Measurements from ENCODE around the gene DUSP16.
"Not testable (repeated sequence)": the region's sequence is repeated elsewhere in the genome, so short reads cannot be mapped to it uniquely, and the experiment has no call there.

Gene DUSP16

DNA sequence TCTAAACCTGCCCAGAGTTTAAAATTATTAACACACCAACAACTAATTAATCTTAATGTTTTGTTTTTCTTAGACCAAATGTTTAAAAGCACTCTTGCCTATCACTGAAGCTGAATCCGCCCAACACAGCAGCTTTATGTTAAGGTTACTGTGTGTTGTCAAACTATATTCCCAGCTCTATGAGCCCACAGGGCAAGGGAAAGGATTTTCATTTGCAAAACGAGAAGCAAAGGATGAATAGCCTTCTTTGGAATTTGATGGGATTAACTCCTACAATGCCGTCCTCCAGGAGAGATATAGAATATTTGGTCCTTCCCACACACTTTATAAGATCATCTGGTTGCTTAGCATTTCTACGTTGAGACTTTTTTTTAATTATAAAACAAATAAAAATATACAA, 43.7 kb downstream of the DUSP16 start:
- no peak for DNase-seq

- DNase-seq = no peak
Observed at GRCh38 chr12:12518464-12518845, 44.2 kb downstream of the DUSP16 start.

DNA sequence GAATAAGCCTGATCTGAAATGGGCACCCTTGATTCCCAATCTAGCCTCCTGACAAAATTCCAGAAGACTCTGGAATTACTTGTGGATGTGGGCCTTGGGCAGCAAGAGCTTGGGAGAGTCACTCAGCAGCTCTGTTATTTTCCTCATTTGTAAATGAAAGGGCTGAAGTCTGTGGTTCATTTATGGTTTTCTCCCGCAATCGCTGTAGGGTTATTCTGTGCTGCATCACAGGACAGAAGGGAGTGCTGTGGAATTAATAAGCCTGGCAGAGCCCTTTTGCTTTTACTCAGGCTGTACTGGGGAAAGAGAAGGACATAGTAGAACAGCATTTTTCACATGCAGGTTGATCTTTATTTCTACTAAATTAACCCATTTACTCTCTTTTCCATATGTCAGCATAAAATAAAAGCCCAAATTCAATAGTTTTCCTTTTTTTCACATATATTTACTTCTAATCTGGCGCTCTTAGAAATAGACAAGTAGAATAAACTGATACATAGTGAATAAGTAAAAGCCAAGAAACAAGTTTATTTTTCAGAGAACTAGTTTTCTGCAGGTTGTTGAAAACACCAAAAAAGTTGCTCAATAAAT, 49.2 kb downstream of the DUSP16 start:
- no peak for DNase-seq

- no peak for DNase-seq
Observed at GRCh38 chr12:12511895-12512711, 50.6 kb downstream of the DUSP16 start.

DNA sequence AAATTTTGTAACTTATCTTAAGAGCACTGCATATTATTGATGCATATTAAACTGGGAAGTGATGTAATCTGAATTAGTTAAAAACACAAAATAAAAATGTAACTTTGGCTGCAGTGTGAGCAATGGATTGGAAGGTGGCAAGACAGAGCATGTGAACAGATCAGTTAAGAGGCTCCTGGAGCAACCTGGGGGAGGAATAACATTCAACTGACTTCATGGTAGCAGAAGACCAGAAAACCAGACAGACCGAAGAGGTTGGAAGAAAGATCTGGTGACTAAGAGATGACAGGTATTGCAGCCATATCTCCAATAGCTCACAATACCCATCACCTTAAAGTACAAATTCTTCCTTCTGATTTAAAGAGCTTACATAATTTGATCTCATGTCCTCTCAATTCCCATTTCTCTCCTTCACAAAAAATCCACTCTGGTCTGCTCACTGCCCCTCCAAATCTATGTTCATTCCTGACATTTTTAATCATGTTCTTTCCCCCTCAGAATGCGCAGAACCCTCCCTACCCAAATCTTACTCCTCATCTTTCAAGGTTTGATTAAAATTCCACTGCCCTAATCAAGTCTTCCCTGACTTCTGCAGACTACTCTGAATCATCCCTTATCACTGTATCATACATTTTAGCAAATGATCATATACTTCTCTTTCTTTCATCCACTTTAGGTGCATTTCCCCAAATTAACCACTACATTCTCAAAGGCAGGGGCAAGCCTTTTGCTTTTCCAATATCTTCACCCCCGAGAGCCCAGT, 51.5 kb downstream of the DUSP16 start:
- DNase-seq = no peak

DNA sequence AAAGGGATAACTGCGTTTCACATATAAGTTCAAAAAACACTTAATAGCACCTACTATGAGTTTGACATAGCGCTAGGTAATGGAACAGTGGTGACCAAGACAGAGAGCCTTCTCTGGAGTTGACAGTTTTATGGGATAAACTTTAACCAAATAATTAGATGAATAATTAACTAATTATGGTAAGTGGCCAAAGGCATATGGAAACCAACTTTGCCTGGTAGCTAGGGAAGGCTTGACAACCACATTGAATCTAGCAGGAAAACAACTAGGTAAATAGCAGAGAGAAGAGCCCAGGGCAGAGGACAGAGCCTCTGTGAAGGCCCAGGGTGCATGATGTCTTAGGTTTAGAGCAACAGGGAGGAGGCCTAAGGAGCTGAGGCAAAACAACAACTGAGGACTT, 52.1 kb downstream of the DUSP16 start:
- DNase-seq = no peak

DNA sequence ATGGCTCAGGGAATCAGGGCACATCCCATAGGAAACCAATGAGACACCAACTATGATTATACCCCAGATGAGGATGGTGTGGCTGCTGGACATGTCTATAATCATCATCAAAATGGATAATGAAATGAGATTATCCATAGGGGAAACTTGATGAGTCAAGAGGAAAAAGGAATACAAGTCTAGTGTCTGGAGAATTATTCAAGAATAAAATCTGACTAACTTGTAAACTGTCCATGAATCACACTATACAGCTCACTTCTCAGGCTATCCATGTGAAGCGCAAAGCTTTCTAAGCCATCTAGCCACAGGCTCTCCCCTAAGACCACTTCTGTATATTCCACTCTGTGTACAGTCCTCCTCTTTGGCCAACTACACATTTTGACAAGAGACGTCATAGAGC, 52.5 kb downstream of the DUSP16 start:
- DNase-seq = no peak

DNA sequence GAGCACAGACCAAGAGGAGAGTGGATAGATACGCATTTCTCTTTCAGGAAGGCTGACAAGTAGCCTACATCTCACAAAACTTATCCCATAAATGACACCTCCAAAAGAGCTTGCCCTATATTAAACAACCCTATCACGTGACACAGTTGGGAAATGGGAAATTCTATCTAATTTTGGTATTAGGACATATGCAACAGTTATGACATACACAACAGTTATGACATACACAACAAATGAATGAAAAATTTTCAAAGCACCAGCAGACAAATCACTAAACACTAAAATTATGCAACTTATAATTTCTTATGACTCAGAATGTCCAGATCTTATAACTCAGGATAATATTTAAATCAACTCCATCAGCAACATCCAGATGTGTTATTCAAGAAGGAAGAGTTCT, 54.1 kb downstream of the DUSP16 start:
- no peak for DNase-seq

GRCh38 chr12:12507121-12507520, 55.5 kb downstream of the DUSP16 start:
- DNase-seq = no peak

DNA sequence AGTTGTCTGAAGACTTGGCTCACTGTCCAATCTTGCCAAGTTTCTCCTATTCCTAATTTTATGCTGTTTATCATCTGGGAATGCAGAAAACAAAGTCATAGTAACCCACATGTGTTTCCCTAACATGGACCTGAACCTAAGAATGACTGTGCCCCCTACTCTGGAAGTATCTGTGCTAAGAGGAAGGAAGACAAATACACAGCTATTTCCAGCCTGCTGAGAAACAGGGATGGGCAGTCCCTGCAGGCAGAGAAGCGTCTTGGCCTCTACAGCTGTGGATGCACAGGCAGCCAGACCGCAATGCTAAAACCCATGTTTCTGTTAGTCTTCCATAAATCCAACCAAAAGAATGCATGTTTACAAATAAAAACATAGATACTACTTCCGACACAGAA, 56.2 kb downstream of the DUSP16 start:
- no peak for DNase-seq

GRCh38 chr12:12505544-12506495, 56.8 kb downstream of the DUSP16 start:
- DNase-seq = no peak

DNA sequence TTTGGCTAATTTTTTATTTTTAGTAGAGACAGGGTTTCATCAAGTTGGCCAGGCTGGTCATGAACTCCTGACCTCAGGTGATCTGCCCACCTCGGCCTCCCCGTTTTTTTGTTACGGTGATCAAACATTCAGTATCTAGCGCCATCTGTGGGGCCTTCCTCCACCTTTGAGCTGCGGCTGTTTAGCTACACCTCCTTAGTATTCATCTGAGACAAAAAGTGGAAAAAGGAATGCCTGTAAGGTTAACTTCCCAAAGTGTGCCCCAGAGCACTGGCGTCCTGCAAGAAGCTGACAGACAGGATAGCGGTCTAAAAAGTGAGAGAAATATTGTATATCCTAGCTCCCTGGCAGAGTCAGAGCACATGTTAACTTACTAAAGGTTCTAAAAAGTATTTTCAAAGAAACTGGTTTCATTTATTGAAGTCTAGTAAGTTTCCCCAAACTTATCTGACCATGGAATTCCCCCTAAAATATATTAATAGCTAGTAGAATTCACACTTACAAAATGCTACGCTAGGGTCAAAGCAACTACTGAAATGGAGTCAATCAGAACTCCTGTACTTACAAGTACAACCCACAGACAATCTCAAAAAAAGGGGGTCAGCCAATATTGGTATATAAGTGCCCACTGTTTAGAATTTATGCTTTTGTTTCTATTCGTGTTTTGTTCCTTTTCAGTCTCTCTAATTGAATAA, 59.1 kb downstream of the DUSP16 start:
- no peak for DNase-seq

DNA sequence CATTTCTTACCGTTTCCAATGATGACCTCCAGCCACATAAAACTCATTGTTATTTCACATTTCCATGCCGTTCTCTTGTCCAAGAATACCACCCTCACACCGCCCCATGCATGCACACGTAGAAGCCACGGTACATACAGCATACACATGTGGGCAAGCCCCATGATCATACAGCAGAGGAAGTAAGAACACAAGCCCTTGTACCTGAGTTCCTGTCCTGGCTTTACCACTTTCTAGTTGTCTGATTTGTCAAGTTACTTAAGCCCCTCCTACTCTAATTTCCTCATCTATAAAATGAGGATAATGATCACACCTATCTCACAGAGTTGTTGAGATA, 59.9 kb downstream of the DUSP16 start:
- DNase-seq = no peak

DNA sequence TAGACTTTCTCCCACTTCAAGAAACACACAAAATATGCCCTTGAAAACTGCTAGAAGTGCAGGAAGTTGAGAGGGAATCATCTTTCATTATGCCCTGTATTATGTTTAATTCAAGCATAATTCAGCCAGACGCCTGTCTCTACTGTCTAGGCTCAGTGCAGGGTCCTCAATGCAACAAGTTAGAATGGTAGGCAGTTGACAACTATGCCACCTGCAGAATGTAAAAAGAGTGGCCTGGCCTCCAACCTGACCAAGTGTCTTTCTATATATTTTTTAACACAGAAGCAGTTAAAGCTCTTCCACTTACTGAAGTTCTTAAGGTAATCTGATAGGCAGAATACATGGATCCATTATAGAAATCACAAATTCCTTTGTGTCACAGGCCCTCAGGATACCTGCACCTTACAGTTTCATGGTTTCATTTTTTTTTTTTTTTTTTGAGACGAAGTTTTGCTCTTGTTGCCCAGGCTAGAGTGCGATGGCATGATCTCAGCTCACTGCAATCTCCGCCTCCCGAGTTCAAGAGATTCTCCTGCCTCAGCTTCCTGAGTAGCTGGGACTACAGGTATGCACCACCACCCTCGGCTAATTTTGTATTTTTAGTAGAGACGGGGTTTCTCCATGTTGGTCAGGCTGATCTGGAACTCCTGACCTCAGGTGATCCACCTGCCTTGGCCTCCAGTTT, 60.4 kb downstream of the DUSP16 start:
- DNase-seq = not testable (repeated sequence)

GRCh38 chr12:12501121-12501520, 61.5 kb downstream of the DUSP16 start:
- no peak for DNase-seq

GRCh38 chr12:12499909-12500604, 62.6 kb downstream of the DUSP16 start:
- DNase-seq = no peak

DNA sequence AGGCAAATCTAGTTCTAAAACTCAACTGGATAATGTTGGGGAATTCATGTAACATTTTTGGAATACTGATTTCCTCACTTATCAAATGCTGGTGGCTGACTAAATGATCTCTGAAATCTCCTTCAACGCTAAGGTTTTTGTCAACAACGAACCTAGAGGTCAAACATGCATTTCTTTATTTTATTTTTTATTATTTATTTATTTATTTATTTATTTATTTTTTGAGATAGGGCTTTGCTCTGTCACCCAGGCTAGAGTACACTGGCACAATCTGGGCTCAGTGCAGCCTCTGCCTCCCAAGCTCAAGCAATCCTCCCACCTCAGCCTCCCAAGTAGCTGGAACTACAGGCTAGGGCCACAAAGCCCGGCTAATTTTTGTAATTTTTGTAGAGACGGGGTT, 64.5 kb downstream of the DUSP16 start:
- DNase-seq = no peak

DNA sequence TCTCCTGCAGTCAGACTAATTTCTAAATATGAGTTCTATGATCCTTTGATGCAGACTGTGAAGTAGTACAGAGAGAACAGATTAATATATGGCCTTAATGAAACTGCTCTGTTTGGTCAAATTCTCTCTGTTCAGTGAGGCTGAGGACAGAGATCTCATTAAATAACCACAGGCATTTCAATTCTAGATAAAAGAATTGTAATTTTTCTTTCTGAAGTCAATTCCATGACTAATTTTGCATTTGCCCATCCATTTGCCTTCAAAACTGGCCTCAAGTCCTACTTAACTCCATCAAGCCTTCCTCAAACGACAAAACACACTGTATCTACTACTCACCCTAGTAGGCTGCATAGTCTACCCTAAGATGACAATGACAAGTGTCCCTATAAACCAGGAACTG, 67.1 kb downstream of the DUSP16 start:
- no peak for DNase-seq

DNA sequence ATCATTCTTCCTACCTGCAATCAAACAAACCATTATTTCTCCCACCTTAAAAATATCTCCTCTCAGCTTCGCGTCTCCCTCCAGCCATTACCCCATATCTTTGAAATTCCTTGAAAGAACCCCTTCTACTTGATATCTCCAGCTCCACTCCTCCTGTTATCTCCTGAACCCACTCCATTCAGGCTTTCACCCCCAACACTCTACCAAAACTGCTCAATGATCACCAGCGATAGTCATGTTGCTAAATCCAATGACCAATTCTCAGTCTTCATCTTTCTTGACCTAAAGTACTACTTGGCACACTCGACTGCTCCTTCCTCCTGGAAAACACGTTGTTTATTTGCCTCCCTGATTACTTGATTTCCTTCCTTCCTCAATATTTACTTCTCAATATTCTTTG, 70.1 kb downstream of the DUSP16 start:
- no peak for DNase-seq

DNA sequence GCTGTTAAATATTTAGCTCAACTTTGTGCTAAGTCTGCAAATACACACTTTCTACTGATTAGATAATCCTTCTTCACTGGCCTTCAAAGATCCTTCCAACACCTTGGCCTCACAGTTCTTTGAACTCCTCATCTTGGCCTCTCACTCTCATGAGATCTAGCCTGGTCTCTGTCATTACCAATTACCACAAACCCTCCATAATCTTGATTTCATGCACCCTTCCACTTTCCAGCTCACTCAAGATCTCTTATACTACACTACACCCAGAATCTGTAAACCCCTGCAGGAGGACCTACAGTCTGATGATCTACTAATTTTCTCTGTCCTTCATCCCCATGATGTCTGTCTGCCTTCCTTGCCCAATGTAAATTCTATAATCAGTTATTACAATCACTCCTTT, 71.1 kb downstream of the DUSP16 start:
- no peak for DNase-seq
